Liver (tissue), 9 donors: ENCODE measurements around the gene LAG3. TPM values are rescaled to one million over a fixed set of nuclear protein-coding genes. Genes with fewer than 3 reads are reported as not detected.

Source experiments
- DNase-seq: peaks from one replicate; pipeline ENCODE4 v3.0.0-alpha.2; 2017; ENCODE audit warnings: low spot score
- H3K27ac ChIP-seq, 2 donors: one replicate each; pipeline ENCODE4 v1.7.0; 2013; ENCODE audit warnings: inconsistent platforms in 2 of 2, low read length in 2 of 2, control low read depth in 1 of 2, low read depth in 1 of 2, mild to moderate bottlenecking in 1 of 2
- H3K27me3 ChIP-seq, 4 donors: one replicate each; pipeline versions ENCODE4 v1.6.1 to v1.7.0; 2013; ENCODE audit warnings: low read length in 3 of 4, inconsistent platforms in 1 of 4, mild to moderate bottlenecking in 1 of 4, moderate library complexity in 1 of 4; ENCODE audit not compliant: control insufficient read depth in 4 of 4, insufficient read depth in 4 of 4
- H3K36me3 ChIP-seq, 4 donors: one replicate each; pipeline versions ENCODE4 v1.6.1 to v1.7.0; 2013; ENCODE audit warnings: low read length in 3 of 4, mild to moderate bottlenecking in 3 of 4, low read depth in 1 of 4, moderate library complexity in 1 of 4; ENCODE audit not compliant: control insufficient read depth in 4 of 4, insufficient read depth in 3 of 4
- H3K4me1 ChIP-seq, 4 donors: one replicate each; pipeline versions ENCODE4 v1.6.1 to v1.7.0; 2013; ENCODE audit warnings: low read length in 3 of 4, mild to moderate bottlenecking in 3 of 4, moderate library complexity in 1 of 4; ENCODE audit not compliant: control insufficient read depth in 4 of 4, insufficient read depth in 4 of 4
- H3K4me3 ChIP-seq, 3 donors: one replicate each; pipeline versions ENCODE4 v1.6.1 to v1.7.0; 2013; ENCODE audit warnings: low read length in 3 of 3, control low read depth in 1 of 3, low read depth in 1 of 3, mild to moderate bottlenecking in 1 of 3
- H3K9ac ChIP-seq, 2 donors: one replicate each; pipeline ENCODE4 v1.7.0; 2013; ENCODE audit warnings: low read length in 2 of 2, mild to moderate bottlenecking in 2 of 2, moderate library complexity in 2 of 2, control low read depth in 1 of 2, low read depth in 1 of 2
- H3K9me3 ChIP-seq, 4 donors: one replicate each; pipeline versions ENCODE4 v1.6.1 to v1.7.0; 2013; ENCODE audit warnings: low read length in 3 of 4; ENCODE audit not compliant: control insufficient read depth in 4 of 4
- EGR1 ChIP-seq, 2 donors: IDR thresholded peaks; 2 replicates each; pipeline ENCODE4 v1.6.1; 2016 to 2018; ENCODE audit warnings: antibody characterized with exemption in 2 of 2, low read depth in 2 of 2
- FOXA1 ChIP-seq: IDR thresholded peaks from 2 replicates; pipeline ENCODE4 v1.6.1; 2016; ENCODE audit warnings: antibody characterized with exemption
- FOXA2 ChIP-seq: IDR thresholded peaks from 2 replicates; pipeline ENCODE4 v1.6.1; 2016; ENCODE audit warnings: antibody characterized with exemption
- HNF4A ChIP-seq, 2 donors: conservative IDR thresholded peaks; 2 replicates each; pipeline ENCODE4 v1.6.1; 2016; ENCODE audit warnings: antibody characterized with exemption in 2 of 2, mild to moderate bottlenecking in 2 of 2
- HNF4G ChIP-seq: IDR thresholded peaks from 2 replicates; pipeline ENCODE4 v1.6.1; 2016; ENCODE audit warnings: antibody characterized with exemption
- RAD21 ChIP-seq, 2 donors: IDR thresholded peaks; 2 replicates each; pipeline ENCODE4 v1.6.1; 2016; ENCODE audit warnings: antibody characterized with exemption in 2 of 2, mild to moderate bottlenecking in 2 of 2
- RXRA ChIP-seq, 2 donors: IDR thresholded peaks; 2 replicates each; pipeline ENCODE4 v1.6.1; 2017 to 2018; ENCODE audit warnings: antibody characterized with exemption in 2 of 2, mild to moderate bottlenecking in 1 of 2
- SP1 ChIP-seq: IDR thresholded peaks from 2 replicates; pipeline ENCODE4 v1.6.1; 2018; ENCODE audit warnings: antibody characterized with exemption, mild to moderate bottlenecking
- ZBTB33 ChIP-seq: IDR thresholded peaks from 2 replicates; pipeline ENCODE4 v1.6.1; 2016; ENCODE audit warnings: antibody characterized with exemption
- WGBS: extraction: QIAGEN DNeasy Blood & Tissue Kit; methylation state at CpG from one replicate; pipeline ENCODE4 v1.1.7; 2013; 5-methylcytosine and 5-hydroxymethylcytosine counted together
- polyA plus RNA-seq, 2 donors: library from polyadenylated mRNA; stranded (reverse) in 1 of 2; unstranded in 1 of 2; fragments of 200-250 nt in 1 of 2; fragments of >200 nt in 1 of 2; fragmentation: Nextera tagmentation in 1 of 2; extraction: Ambion mirVana in 1 of 2; gene quantifications; one replicate each; pipeline versions ENCODE4 v1.2.1 to v1.2.3, GENCODE V29; 2013 to 2015
- total RNA-seq, 2 donors: library from RNA; depleted of rRNA; stranded (reverse); fragments of >200 nt; gene quantifications; one replicate each; pipeline ENCODE4 v1.2.3, GENCODE V29; 2014
- TF ChIP-seq, protein P1 (sequence below): IDR thresholded peaks from 2 replicates; pipeline ENCODE4 v1.6.1; 2016; ENCODE audit warnings: antibody characterized with exemption, mild to moderate bottlenecking
- TF ChIP-seq, protein P2 (sequence below): fragments of 150-350 bp; IDR thresholded peaks from 2 replicates; pipeline ENCODE4 v1.5.1; 2017; ENCODE audit warnings: improper control_type of control experiment, low read depth, low read length; ENCODE audit not compliant: missing input control
- TF ChIP-seq, protein P3 (sequence below): IDR thresholded peaks from 2 replicates; pipeline ENCODE4 v1.6.1; 2016; ENCODE audit warnings: antibody characterized with exemption
- TF ChIP-seq, protein P4 (sequence below): IDR thresholded peaks from 2 replicates; pipeline ENCODE4 v1.6.1; 2016; ENCODE audit warnings: antibody characterized with exemption
- donor health status: healthy.
- donor health status: healthy.
- donor health status: healthy.
- donor health status: healthy.
- donor health status: healthy.

Gene LAG3
- total and polyA plus RNA-seq, 4 donors, result 0.14 to 1.2 (median 0.47) TPM

DNA sequence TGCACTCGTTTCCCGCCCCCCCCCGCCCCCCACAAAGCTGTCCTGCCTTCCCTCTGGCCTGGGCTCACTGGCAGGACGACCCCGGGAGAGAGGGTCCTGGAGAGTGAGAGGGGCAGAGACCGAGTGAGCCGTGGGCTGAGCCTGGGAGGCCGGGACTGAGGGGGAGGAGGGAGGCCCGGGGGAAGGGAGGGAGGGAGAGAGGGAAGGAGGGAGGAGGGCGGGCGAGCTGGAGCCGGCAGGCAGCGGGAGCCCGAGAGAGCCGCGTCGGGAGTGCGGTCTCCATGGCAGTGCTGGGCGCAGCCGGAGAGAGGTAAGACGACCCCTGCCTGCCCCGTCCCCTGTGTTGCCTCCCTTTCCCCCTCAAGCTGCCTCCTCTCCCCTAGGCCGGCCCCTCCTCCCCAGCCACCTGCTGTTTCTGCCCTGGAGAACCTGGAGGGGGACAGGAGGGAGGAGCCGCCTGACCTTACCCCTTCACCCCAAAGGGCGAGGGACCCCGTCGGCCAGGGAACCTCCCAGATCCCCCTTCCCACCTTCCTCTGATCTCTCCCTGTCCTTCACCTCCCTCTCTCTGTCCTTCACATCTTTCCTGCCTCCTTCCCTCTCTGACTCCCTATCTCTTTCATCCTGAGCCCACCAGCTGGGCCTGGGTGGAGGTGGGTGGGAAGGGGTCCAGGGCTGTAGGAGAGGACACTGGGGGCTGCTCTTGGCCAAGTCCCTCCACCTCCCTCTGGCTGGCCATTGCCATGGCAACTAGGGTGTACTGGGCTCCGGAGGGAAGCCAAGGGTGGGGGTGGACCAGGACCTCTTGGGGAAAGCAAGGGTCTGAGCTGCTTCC is 49.5 kb downstream of the LAG3 start, which contains the start of gene GPR162:
GPR162 (plus strand) TSS at position 231 of the 835 bp plus-strand sequence. CDS start 2,078 bp downstream, outside the sequence.
- Histone ChIP-seq H3K36me3 (no peaks in the 10 kb centered on the region), H3K27me3 (no peaks in the 10 kb centered on the region), H3K4me1 (peaks cover 0 to 41% (median 29%) of the 10 kb centered on the region in 4 donors), H3K9me3 (no peaks in the 10 kb centered on the region), H3K4me3 (peak within 1 kb of the TSS in 2 of 3 donors; percentile 38 to 44), H3K9ac (no peak within 1 kb of the TSS), H3K27ac (peak within 1 kb of the TSS in 1 of 2 donors; percentile 72)
- no peak for TF ChIP-seq RAD21 (IDR thresholded peaks at IDR 0.05)
- TF ChIP-seq, protein P1, sequence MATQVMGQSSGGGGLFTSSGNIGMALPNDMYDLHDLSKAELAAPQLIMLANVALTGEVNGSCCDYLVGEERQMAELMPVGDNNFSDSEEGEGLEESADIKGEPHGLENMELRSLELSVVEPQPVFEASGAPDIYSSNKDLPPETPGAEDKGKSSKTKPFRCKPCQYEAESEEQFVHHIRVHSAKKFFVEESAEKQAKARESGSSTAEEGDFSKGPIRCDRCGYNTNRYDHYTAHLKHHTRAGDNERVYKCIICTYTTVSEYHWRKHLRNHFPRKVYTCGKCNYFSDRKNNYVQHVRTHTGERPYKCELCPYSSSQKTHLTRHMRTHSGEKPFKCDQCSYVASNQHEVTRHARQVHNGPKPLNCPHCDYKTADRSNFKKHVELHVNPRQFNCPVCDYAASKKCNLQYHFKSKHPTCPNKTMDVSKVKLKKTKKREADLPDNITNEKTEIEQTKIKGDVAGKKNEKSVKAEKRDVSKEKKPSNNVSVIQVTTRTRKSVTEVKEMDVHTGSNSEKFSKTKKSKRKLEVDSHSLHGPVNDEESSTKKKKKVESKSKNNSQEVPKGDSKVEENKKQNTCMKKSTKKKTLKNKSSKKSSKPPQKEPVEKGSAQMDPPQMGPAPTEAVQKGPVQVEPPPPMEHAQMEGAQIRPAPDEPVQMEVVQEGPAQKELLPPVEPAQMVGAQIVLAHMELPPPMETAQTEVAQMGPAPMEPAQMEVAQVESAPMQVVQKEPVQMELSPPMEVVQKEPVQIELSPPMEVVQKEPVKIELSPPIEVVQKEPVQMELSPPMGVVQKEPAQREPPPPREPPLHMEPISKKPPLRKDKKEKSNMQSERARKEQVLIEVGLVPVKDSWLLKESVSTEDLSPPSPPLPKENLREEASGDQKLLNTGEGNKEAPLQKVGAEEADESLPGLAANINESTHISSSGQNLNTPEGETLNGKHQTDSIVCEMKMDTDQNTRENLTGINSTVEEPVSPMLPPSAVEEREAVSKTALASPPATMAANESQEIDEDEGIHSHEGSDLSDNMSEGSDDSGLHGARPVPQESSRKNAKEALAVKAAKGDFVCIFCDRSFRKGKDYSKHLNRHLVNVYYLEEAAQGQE, result no peak
- no peak for TF ChIP-seq SP1
- TF ChIP-seq, protein P2, sequence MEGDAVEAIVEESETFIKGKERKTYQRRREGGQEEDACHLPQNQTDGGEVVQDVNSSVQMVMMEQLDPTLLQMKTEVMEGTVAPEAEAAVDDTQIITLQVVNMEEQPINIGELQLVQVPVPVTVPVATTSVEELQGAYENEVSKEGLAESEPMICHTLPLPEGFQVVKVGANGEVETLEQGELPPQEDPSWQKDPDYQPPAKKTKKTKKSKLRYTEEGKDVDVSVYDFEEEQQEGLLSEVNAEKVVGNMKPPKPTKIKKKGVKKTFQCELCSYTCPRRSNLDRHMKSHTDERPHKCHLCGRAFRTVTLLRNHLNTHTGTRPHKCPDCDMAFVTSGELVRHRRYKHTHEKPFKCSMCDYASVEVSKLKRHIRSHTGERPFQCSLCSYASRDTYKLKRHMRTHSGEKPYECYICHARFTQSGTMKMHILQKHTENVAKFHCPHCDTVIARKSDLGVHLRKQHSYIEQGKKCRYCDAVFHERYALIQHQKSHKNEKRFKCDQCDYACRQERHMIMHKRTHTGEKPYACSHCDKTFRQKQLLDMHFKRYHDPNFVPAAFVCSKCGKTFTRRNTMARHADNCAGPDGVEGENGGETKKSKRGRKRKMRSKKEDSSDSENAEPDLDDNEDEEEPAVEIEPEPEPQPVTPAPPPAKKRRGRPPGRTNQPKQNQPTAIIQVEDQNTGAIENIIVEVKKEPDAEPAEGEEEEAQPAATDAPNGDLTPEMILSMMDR, result no peak
- TF ChIP-seq, protein P3, sequence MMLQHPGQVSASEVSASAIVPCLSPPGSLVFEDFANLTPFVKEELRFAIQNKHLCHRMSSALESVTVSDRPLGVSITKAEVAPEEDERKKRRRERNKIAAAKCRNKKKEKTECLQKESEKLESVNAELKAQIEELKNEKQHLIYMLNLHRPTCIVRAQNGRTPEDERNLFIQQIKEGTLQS, result no peak
- no peak for TF ChIP-seq EGR1 (IDR thresholded peaks at IDR 0.05; ENCODE audit: low read depth in 2 of 2)
- no peak for TF ChIP-seq HNF4A (conservative IDR thresholded peaks at IDR 0.05)
- TF ChIP-seq, protein P4, sequence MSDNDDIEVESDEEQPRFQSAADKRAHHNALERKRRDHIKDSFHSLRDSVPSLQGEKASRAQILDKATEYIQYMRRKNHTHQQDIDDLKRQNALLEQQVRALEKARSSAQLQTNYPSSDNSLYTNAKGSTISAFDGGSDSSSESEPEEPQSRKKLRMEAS, result no peak
- no peak for TF ChIP-seq RXRA (IDR thresholded peaks at IDR 0.05)
- TF ChIP-seq ZBTB33, result no peak
- TF ChIP-seq FOXA1, result no peak
- no peak for TF ChIP-seq HNF4G
- TF ChIP-seq FOXA2, result no peak
- DNase-seq, result peak; percentile 49
- 5% methylated on average over 28 of the region's 28 CpGs for WGBS
